Stromal cell of bone marrow (primary cell): Measurements from ENCODE around the gene ZSCAN5A.
"Not testable (repeated sequence)": the region's sequence is repeated elsewhere in the genome, so short reads cannot be mapped to it uniquely, and the experiment has no call there.

Experiments
- DNase-seq: peaks from one replicate; pipeline ENCODE4 v3.0.0-alpha.2; 2012; ENCODE audit warnings: low read depth

The ZSCAN5A gene

DNA sequence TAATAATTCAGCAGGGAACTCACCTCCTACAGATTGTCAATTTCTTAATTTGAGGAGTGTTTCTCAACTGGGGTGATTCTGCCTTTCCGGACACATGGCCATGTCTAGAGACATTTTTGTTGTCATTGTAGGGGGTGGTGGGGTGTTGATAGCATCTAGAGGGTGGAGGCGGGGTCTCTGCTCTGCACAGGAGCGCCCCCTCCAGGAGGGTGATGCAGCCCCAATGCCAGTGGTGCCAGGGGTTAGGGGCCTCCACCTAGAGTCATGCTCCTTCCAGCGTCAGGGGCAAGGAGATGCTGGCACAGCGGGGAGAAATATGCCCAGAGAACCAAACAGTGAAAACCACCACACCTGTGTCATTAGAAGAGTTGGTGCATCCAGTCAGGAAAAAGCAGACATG is 107.1 kb downstream of the ZSCAN5A start:
- DNase-seq, result not testable (repeated sequence)

DNA sequence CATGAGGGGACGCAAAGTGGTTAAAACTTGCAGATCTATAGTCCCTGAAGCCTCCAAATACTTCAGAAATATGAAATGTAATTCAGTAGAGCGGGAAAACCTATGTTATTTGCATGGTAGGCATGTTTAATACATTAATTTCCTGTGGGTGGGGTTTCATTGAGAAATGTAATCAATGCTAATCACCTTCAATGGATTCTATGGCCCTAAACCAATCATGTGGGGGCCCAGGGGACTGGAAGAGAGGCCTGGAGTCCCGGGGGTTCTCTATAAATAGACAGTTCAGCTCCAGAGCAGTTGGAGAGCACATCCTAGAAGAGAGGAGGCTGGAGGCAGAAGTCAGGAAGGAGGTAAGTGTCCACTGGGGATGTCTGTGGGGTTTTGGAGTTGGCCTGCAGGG is 112.7 kb downstream of the ZSCAN5A start, which contains the start of gene ZSCAN5C:
Gene ZSCAN5C, plus strand, starts transcription at position 301 of the 400 bp plus-strand sequence. CDS start 3,641 bp downstream, outside the sequence.
- DNase-seq, result no peak

- DNase-seq, result no peak
Observed at GRCh38 chr19:56199687-56200086, 115.0 kb downstream of the ZSCAN5A start.

DNA sequence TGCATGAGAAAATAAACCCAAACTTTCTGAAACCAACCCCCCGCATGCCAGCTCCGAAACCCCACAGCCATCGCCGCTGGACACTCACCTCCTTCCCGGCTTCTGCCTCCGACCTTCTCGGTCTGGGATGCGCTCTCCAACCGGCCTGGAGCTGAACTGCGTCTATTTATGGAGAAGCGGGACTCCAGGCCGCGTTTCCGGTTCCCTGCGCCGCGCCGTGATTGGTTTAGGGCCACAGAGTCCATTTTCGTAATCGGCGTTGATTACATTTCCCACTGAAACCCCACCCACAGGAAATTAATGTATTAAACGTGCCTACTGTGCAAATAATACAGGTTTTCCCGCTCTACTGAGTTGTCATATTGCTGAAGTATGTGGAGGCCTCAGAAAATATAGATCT is 117.0 kb downstream of the ZSCAN5A start, which contains the start of gene ZSCAN5B:
Gene ZSCAN5B, minus strand, starts transcription at position 138 of the 400 bp plus-strand sequence. CDS start 4,731 bp downstream, outside the sequence.
- not testable (repeated sequence) for DNase-seq

DNA sequence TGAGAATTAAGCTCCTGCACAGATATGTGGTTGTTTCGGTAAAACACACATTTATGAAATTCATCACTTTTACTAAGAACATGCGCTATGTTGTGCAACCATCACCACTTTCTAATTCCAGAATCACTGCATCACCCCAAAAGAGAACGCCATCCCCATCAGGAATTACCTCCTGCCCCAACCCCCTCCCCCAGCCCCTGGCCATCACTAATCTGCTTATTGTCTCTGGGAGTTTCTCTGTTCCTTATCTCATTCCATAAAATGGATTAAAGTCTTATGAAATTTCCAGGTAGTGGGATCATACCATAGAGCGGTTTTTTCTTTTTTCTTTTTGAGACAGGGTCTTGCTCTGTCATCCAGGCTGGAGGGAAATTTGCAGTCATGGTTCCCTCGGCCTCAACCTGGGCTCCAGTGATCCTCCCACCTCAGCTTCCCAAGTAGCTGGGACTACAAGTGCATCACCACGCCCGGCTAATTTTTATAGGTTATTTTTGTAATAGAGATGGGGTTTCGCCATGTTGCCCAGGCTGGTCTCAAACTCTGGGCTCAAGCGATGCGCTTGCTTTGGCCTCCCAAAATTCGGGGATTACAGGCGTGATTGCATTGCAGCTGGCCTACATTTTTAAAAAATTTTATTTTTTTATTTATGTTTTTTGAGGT is 120.5 kb downstream of the ZSCAN5A start:
- no peak for DNase-seq

GRCh38 chr19:56191711-56192110 is 122.9 kb downstream of the ZSCAN5A start:
- no peak for DNase-seq

DNA sequence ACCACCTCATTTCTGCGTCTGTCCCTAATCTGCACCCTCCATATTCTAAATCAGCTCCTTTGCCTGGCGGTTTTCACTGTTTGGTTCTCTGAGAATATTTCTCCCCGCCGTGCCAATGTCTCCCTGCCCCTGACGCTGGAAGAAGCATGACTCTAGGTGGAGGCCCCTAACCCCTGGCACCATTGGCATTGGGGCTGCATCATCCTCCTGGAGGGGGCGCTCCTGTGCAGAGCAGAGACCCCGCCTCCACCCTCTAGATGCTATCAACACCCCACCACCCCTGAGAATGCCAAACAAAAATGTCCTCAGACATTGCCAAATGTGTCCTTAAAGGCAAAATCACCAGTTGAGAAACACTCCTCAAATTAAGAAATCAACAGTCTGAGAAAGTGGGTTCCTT is 123.5 kb downstream of the ZSCAN5A start:
- no peak for DNase-seq

- no peak for DNase-seq
Observed at GRCh38 chr19:56189785-56190184, 124.9 kb downstream of the ZSCAN5A start.

DNA sequence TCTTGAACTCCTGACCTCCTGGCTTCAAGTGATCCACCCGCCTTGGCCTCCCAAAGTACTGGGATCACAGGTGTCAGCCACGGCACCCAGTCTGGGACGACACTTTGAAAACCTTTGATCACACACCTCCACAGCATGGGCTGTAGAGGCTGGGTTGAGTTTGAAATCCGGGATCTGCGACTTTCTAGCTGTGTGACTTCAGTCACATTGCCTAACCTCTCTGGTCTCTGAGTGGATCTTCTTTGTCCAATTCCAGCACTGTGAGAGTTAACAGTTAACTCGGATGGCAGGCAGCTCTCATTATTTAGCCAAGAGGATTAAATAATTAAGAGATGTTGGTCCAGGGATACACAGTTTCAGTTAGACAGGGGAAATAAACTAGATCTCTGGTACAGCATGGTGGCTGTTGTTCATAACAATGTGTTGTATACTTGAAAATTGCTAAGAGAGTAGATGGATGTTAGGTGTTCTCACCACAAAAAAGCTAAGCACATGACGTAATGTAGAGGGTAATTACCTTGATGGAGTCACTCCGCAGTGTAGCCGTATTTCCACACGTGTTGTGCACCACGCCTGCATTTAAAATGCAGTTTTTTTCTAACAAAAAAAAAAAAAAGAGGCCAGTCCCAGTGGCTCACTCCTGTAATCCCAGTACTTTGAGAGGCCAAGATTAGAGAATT is 136.9 kb downstream of the ZSCAN5A start:
- DNase-seq, result no peak

DNA sequence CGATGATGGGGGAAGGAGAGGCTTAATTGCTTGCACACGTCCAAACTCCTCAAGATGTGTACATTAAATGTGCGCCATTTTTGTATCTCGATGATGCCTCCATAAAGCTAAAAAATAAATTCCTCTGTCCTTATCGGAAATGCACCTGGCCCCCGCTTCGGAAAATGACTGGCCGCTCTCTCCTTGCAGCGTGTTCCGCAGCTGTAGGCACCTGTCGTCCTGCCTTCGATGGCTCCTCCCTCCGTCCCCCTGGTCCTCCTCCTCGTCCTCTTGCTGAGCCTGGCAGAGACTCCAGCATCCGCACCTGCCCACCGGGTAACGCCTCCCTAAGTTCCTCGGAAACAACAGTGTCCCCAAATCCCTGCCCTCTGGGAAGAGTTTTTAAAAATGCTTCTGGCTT is 137.8 kb downstream of the ZSCAN5A start:
- no peak for DNase-seq

DNA sequence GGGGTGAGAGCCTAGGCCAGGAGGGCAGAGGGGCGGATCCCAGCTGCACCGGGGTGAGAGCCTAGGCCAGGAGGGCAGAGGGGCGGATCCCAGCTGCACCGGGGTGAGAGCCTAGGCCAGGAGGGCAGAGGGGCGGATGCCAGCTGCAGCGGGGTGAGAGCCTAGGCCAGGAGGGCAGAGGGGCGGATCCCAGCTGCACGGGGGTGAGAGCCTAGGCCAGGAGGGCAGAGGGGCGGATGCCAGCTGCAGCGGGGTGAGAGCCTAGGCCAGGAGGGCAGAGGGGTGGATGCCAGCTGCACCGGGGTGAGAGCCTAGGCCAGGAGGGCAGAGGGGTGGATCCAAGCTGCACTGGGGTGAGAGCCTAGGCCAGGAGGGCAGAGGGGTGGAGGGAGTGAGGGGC is 138.3 kb downstream of the ZSCAN5A start:
- not testable (repeated sequence) for DNase-seq

DNA sequence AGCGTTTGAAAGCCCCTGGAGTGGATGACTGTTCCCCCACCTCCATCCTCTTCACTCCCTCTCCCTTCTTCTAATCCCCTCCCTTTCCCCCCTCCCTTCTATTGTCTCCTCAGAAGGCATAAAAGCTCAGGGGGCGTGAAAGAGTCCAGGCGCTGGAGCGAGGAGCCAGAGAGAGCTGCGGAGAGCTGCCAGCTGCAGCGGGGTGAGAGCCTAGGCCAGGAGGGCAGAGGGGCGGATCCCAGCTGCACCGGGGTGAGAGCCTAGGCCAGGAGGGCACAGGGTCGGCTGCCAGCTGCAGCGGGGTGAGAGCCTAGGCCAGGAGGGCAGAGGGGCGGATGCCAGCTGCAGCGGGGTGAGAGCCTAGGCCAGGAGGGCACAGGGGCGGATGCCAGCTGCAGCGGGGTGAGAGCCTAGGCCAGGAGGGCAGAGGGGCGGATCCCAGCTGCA is 138.8 kb downstream of the ZSCAN5A start, which contains the start of gene GALP:
Gene GALP, plus strand, starts transcription at position 148 of the 447 bp plus-strand sequence. CDS start 1,101 bp downstream, outside the sequence.
- not testable (repeated sequence) for DNase-seq

DNA sequence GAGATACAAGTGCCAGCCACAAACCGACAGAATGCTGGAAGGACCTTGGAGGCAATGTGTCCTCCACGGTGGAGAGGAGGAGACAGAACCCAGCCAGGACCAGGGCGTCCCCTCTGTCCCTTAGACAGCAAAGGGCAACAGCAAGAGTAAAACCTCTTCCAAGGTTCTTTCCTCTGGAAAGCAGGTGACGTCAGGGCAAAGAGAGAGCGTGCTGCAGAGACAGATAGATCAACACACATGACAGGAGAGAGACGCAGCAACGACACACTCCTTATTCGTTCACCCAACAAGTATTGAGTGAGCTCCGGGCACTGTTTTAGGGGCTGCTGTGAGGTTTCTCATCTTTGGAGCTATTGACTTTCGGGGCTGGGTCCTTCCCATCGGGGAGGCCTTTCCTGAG is 140.1 kb downstream of the ZSCAN5A start:
- no peak for DNase-seq

DNA sequence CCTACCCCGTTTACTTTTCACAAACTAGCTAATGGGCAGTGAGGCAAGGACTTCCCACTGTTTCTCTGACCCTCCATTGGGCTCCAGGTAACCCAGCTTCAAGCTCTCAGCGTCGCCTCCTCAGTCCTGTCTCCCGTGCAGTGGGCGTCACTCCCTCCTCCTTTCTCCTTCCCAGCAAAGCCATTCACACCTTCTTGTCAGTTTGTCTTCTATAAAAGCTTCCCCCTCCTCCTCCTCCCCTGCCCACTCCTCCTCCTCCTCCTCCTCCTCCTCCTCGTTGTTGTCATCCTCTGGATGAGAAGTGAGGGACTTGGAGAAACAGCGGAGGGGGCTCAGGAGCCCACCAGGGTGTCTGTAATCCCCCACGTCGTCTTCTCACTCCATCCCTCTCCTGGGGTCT is 140.6 kb downstream of the ZSCAN5A start:
- DNase-seq, result no peak
